ENCODE data around the gene FAM227B.
"Not testable (repeated sequence)": the region's sequence is repeated elsewhere in the genome, so short reads cannot be mapped to it uniquely, and the experiment has no call there.

The FAM227B gene

DNA sequence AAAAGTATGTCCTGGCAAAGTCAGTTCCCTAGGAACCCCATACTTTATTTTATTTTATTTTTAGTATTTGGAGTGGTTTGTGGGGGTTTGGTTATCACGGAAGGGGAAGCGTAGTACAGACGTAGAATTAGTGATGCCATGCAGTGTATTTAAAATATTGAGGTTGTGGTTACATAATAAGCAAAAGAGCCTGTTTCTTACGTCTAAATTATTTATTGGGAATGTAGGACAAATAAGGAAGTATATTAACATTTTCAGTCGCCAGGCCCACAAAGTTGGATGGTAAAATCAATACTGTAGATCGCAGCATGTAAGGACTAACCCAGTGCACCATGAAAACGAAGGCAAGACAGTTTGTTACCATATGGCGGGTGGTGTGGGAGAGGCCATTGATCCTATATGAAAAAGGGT lies 788 bp upstream of the FAM227B start:
- no peak for DNase-seq (ENCODE audit: extremely low spot score)
- CTCF ChIA-PET, result interaction anchor here (0.7 to 1.1 kb wide), 2 partner anchors 32 to 43 kb away, joined by 3 read pairs; no protein-coding TSS in a partner anchor
- TF ChIP-seq, protein P1, sequence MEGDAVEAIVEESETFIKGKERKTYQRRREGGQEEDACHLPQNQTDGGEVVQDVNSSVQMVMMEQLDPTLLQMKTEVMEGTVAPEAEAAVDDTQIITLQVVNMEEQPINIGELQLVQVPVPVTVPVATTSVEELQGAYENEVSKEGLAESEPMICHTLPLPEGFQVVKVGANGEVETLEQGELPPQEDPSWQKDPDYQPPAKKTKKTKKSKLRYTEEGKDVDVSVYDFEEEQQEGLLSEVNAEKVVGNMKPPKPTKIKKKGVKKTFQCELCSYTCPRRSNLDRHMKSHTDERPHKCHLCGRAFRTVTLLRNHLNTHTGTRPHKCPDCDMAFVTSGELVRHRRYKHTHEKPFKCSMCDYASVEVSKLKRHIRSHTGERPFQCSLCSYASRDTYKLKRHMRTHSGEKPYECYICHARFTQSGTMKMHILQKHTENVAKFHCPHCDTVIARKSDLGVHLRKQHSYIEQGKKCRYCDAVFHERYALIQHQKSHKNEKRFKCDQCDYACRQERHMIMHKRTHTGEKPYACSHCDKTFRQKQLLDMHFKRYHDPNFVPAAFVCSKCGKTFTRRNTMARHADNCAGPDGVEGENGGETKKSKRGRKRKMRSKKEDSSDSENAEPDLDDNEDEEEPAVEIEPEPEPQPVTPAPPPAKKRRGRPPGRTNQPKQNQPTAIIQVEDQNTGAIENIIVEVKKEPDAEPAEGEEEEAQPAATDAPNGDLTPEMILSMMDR (IDR thresholded peaks at IDR 0.05; ENCODE audit: control extremely low read depth, extremely low read depth, low read depth, missing control alignments), result no peak
- POLR2A ChIA-PET, result no interaction called here

DNA sequence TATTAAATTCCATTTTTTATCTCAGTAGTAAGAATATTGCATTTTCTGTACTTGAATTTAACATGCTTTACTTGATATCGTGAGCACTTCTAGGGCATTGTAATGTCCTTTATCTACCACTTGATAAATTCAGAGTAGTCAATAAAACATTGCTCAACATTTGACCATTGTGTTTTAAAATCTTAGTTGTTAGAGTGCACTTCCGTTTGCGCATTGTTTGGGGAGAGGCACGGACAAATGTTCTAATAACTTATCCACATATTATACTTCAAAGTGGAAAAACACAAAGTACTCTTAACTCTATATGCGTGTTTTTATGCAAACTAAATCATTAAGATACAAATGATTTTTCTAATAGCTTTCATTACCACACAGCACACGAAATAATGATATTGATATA lies 419 bp downstream of the FAM227B start:
- CTCF ChIA-PET, result interaction anchor here (1.1 kb wide), 1 partner anchor 41 kb away, joined by 3 read pairs; no protein-coding TSS in a partner anchor
- POLR2A ChIA-PET, result no interaction called here
- TF ChIP-seq, protein P1 (IDR thresholded peaks at IDR 0.05; ENCODE audit: control extremely low read depth, extremely low read depth, low read depth, missing control alignments), result no peak
- DNase-seq (ENCODE audit: extremely low spot score), result no peak

DNA sequence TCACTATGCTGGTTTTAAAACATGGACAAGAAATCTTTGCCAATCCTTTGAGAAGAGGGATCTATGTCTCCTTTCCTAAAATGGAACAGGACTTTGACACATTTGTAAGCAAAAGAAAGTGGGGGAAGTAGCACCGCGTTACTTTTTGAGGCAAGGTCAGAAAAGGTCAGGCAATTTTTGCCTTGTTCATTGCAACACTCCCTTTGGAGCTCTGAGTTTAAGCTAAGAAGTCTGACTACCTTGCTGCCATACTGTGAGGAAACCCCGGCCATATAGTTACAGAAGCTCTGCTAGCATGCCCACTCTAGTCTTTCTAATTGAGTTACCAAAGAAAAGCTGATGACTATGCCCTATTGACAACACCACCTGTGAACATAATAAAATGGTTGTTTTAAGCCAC lies 1.4 kb downstream of the FAM227B start:
- POLR2A ChIA-PET, result no interaction called here
- TF ChIP-seq, protein P1 (IDR thresholded peaks at IDR 0.05; ENCODE audit: control extremely low read depth, extremely low read depth, low read depth, missing control alignments), result no peak
- DNase-seq (ENCODE audit: extremely low spot score), result no peak
- CTCF ChIA-PET, result no interaction called here

DNA sequence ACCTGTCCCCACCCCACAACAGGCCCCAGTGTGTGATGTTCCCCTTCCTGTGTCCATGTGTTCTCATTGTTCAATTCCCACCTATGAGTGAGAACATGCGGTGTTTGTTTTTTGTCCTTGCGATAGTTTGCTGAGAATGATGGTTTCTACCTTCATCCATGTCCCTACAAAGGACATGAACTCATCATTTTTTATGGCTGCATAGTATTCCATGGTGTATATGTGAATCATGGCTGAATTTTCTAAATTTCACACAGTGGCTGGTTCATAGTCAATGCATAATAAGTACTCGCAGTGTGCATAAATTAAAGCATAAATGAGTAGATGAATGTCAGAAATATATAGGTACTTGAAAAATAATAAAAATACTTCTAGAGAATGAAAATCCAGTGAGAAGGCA lies 8.4 kb downstream of the FAM227B start:
- DNase-seq (ENCODE audit: extremely low spot score); POLR2A ChIA-PET; CTCF ChIA-PET: not testable (repeated sequence)

GRCh38 chr15:49610157-49610918 lies 10.3 kb downstream of the FAM227B start:
- no peak for DNase-seq (ENCODE audit: extremely low spot score)
- ChIA-PET CTCF (no interaction called here), POLR2A (no interaction called here)
- TF ChIP-seq, protein P1 (IDR thresholded peaks at IDR 0.05; ENCODE audit: control extremely low read depth, extremely low read depth, low read depth, missing control alignments), result no peak

DNA sequence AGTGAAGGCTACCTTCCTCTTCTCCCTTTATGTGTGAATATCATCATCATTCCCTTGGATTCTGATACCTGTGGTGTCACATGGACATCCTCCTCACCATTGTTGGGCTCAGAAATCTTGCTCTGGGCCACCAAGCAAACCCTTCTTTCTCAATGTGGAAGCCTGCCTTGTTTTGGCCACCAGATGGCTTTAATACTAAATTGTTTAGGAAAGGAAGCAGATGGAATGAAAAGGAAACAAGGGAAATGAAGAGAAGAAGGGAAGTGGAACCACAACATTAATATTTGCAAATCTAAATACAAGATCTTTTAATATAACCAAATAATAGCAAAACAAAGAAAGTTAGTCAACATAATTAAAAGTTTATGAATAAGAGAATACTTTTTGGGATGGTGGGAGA lies 14.0 kb downstream of the FAM227B start:
- TF ChIP-seq, protein P1 (IDR thresholded peaks at IDR 0.05; ENCODE audit: control extremely low read depth, extremely low read depth, low read depth, missing control alignments), result no peak
- no peak for DNase-seq (ENCODE audit: extremely low spot score)
- ChIA-PET CTCF (no interaction called here), POLR2A (no interaction called here)

- ChIA-PET CTCF (interaction anchor here (1.1 kb wide), 1 partner anchor 10 kb away, joined by 3 read pairs; no protein-coding TSS in a partner anchor), POLR2A (no interaction called here)
- TF ChIP-seq, protein P1 (IDR thresholded peaks at IDR 0.05; ENCODE audit: control extremely low read depth, extremely low read depth, low read depth, missing control alignments), result no peak
Observed at GRCh38 chr15:49605588-49605987, 15.0 kb downstream of the FAM227B start.

More at GRCh38 chr15:49605588-49605987, 15.0 kb downstream of the FAM227B start:
- DNase-seq (ENCODE audit: extremely low spot score), result no peak
